GM18508 (cell line): ENCODE data around the gene SLC35A1.

Experiments used
- ATAC-seq: cut with Tn5 transposase; IDR thresholded peaks from one replicate; pipeline ENCODE4 v1.9.1; 2021; ENCODE audit warnings: moderate number of reproducible peaks; ENCODE audit not compliant: insufficient read depth, unreplicated experiment

Gene SLC35A1

GRCh38 chr6:87518453-87518852 lies 45.7 kb downstream of the SLC35A1 start:
- ATAC-seq, result no peak

DNA sequence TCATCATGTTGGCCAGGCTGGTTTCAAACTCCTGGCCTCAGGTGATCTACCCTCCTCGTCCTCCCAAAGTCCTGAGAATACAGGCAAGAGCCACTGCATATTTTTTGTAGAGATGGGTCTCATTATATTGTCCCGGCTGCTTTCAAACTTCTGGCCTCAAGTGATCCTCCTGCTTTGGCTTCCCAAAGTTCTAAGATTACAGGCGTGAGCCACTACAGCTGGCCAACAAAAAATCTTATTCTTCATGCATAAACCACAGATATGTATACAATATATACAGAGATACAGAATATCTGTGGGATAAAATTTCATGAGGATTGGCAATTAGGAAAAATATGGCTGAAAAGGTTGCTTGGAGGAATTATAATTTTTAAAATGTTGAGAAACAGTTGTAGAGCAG lies 49.9 kb downstream of the SLC35A1 start:
- no peak for ATAC-seq

GRCh38 chr6:87529221-87529620 lies 56.4 kb downstream of the SLC35A1 start:
- no peak for ATAC-seq

DNA sequence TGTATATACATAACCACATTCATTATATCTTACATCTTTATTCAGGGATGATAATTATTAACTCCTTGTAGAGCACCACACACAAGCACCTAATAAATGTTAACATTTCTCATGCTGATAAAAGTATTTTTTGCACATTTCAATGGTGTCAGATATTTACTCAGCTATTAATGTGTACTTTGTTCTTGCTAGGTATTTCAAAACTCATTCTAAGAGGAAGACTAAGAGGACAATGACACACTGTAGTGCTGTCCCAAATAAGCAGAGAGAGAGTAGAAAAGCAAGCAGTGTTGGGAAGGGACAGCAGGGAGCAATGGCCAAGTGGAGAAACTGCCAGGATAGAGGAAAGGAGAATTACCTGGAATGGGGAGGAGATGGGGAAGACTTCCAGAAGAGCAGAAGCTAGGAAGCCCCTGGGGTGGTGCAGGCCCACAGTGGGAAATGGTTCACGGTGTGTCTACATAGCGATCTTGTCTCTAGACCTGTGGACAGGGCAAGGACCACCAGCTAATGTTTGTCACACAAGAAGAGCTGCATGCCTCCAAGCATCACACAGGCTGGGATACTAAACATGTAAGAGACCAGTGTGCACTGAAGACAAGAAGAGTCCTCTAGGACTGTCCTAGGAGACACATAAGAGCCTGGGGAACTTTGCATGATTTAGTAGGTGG lies 61.7 kb downstream of the SLC35A1 start:
- no peak for ATAC-seq

GRCh38 chr6:87538510-87539260 lies 65.9 kb downstream of the SLC35A1 start:
- no peak for ATAC-seq

DNA sequence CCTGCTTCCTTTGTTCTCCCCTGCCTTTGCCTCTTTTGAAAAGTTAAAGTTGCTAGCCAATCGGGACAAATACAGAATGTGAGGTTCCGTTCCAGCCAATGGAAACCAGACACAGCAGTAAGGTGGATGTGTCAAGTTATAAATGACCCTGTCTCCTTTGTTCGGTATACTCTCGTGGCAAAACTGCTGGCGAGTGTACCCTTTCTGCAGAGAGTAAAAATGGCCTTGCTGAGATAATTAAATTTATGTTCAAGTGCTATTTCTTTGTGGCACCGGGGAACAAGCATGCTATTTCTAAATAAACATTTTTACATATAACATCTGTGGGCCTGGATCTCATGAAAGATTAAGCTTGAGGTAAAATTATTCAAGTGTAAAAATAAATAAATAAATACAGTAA lies 66.8 kb downstream of the SLC35A1 start:
- no peak for ATAC-seq

GRCh38 chr6:87540539-87540938 lies 67.8 kb downstream of the SLC35A1 start:
- no peak for ATAC-seq

DNA sequence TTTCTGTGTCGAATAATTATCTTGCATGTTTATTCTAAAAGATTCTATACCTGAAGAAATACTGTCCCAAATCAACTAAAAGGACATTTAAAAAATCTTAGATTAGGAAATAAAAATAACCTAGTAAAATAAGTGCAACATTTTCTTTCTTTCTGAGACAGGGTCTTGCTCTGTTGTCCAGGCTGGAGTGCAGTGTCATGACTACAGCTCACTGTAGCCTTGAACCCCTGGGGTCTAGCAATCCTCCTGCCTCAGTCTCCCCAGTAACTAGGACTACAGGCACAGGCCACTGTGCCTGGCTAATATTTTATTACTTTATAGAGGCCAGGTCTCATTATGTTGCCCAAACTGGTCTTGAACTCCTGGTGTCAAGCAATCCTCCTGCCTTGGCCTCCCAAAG lies 68.3 kb downstream of the SLC35A1 start:
- ATAC-seq, result no peak

GRCh38 chr6:87541744-87542143 lies 69.0 kb downstream of the SLC35A1 start:
- no peak for ATAC-seq

- ATAC-seq, result no peak
Observed at GRCh38 chr6:87543696-87544473, 71.1 kb downstream of the SLC35A1 start.

DNA sequence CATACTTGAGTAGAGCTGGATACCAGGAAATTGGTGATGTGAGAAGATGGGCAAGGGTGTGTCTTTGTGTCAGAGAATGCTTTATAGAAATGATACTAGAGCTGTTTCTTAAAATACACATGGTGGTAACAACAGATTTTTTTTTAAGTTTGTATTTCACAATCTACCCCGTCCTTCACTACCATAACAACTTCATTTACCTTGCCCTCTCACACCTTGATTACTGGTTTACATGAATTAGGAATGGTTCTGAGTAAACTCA lies 71.6 kb downstream of the SLC35A1 start:
- no peak for ATAC-seq

DNA sequence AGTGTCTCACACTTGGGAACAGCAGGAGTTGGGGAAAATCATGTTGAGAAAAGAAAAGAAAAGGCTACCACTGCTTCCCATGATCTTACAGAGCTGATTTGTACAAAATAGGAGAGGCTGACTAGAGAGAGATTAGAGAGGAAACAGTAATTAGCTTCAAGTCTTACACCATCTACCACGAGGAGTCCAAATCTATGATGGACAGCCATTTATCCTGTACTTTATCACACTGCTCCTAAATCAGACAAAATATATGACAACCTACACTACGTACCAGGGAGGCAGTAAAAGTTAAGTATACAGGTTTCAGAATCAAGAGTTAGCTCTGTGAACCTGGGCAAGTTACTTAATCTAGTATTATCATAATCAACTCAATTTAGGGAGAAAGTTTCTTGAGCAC lies 79.0 kb downstream of the SLC35A1 start:
- ATAC-seq, result no peak

DNA sequence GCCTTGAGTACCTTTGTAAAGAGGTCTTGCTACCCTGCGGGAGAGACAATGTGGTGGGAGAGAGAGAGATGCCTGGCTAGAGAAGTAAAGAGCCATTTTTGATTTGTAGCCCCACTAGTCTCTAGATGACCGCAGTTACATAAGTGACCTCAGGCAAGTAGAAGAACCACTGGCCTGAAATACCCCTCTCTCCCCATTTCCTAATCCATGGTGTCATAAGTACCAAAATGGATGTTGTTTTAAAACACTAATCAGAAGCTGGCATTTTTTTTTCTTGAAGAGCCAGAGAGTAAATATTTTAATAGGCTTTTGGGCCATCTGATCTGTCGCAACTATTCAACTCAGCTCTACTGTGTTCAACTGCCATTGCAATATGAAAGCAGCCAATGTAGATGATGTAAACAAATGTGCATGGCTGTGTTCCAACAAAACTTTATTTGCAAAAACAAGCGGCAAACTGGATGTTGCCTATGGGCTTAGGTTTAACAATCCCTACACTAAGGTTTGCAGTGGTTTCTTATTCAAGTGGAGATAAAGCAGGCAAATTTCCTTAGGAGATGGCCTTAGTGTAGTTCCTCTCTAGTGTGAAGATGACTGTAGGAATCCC lies 80.5 kb downstream of the SLC35A1 start:
- ATAC-seq, result no peak

GRCh38 chr6:87555506-87555905 lies 82.7 kb downstream of the SLC35A1 start:
- ATAC-seq, result no peak

DNA sequence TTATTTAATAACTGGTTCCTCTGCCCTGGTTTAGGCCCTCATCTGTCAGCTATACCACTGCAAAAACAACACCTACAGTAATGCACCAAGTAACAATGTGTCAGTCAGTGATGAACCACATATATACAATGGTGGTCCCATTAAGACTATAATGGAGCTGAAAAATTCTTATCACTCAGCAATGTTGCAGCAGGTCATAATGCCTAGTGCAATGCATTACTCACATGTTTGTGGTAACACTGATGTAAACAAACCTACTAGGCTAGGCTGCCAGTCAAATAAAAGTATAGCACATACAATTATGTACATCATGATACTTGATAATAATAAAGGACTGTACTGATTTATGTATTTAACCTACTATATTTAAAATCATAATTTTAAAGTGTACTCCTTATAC lies 85.7 kb downstream of the SLC35A1 start:
- no peak for ATAC-seq

DNA sequence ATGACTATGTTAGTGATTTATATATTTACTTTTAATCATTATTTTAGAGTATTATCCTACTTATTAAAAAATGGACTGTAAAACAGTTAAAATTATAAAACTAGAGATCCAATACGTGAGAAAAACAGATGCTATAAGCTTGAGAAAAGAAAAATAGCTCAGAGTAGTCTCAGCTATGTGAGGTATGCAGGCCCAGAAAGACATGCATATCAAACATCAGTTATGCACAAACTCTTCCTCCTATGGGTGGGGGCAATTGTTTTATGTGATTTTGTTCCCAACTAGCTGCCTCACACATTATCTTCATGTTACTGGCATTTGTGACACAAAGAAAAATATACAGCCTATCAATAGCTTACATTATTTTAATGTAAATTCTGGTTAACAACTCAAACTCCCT lies 88.2 kb downstream of the SLC35A1 start:
- no peak for ATAC-seq
